Activated B cell treated with CpG ODN at 0.5 μM for 24 hours (primary cell): ENCODE measurements around the gene NAALADL2. TPM values are rescaled to one million over a fixed set of nuclear protein-coding genes. Genes with fewer than 3 reads are reported as not detected.

Source experiments
- ATAC-seq: fragments of 200-7000 bp; cut with Tn5 transposase; one replicate; pipeline ENCODE4 v1.10.0; 2021; ENCODE audit warnings: low read depth, mild to moderate bottlenecking, moderate library complexity
- CTCF ChIA-PET: fragments of 350-600 bp; sonication (Branson Sonifier 250); formaldehyde crosslinking; loops from one replicate; lab custom pipeline; 2021; ENCODE audit warnings: antibody characterized with exemption; lab: Charles Lee
- POLR2A ChIA-PET: fragments of 350-600 bp; sonication (Branson Sonifier 250); formaldehyde crosslinking; loops from one replicate; lab custom pipeline; 2021; ENCODE audit warnings: antibody characterized with exemption; lab: Charles Lee
- DNase-seq: peaks from one replicate; pipeline ENCODE4 v3.0.0; 2022
- H3K27ac Mint-ChIP-seq: one replicate; pipeline ENCODE4 v1.8.0; 2020; ENCODE audit warnings: mixed read lengths
- H3K27me3 Mint-ChIP-seq: one replicate; pipeline ENCODE4 v1.8.0; 2021; ENCODE audit warnings: mixed read lengths
- H3K36me3 Mint-ChIP-seq: one replicate; pipeline ENCODE4 v1.8.0; 2021; ENCODE audit warnings: low read depth, mixed read lengths
- H3K4me1 Mint-ChIP-seq: one replicate; pipeline ENCODE4 v1.8.0; 2021; ENCODE audit warnings: mixed read lengths
- H3K4me3 Mint-ChIP-seq: one replicate; pipeline ENCODE4 v1.8.0; 2020; ENCODE audit warnings: mild to moderate bottlenecking, mixed read lengths
- H3K9me3 Mint-ChIP-seq: one replicate; pipeline ENCODE4 v1.8.0; 2020; ENCODE audit warnings: mixed read lengths
- intact Hi-C: fragments of 100-400 bp; cut with micrococcal nuclease; formaldehyde crosslinking; loops from one replicate; pipeline ENCODE4 v1.15.1; 2024
- total RNA-seq: library from RNA; stranded (reverse); gene quantifications from 2 replicates; pipeline ENCODE4 v1.2.3, GENCODE V29; 2022
- TF ChIP-seq, protein P1 (sequence below): fragments of 200-600 bp; IDR thresholded peaks from one replicate; pipeline ENCODE4 v1.8.0; 2022; ENCODE audit warnings: antibody characterized with exemption, mild to moderate bottlenecking

The NAALADL2 gene
- total RNA-seq, 1 donor from 2014 or later: not detected

DNA sequence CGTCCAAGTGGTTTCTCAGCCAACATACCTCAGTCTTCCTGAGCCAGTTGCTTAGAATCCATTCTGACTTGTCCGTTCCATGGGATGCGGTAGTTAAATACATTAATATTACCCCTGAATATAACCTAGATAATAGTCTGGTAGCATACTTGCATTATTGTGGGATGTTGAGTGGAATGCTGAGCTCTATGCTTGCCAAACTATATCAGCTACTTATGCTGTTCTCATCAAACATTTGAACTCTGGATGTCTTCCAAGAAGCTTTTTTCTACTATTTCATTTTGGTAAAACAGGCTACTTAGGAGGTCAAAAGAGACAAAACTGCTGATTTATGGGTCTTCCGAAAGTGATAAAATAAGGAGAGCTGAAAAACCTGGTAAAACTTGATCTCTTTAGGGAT, 429.5 kb downstream of the NAALADL2 start:
- Mint-ChIP-seq H3K27ac (no peak overlapping the region), H3K27me3 (no peaks in the 10 kb centered on the region), H3K4me1 (no peaks in the 10 kb centered on the region), H3K4me3 (no peak overlapping the region), H3K36me3 (no peaks in the 10 kb centered on the region), H3K9me3 (no peaks in the 10 kb centered on the region)
- ChIA-PET POLR2A (no interaction called here), CTCF (no interaction called here)
- TF ChIP-seq, protein P1, sequence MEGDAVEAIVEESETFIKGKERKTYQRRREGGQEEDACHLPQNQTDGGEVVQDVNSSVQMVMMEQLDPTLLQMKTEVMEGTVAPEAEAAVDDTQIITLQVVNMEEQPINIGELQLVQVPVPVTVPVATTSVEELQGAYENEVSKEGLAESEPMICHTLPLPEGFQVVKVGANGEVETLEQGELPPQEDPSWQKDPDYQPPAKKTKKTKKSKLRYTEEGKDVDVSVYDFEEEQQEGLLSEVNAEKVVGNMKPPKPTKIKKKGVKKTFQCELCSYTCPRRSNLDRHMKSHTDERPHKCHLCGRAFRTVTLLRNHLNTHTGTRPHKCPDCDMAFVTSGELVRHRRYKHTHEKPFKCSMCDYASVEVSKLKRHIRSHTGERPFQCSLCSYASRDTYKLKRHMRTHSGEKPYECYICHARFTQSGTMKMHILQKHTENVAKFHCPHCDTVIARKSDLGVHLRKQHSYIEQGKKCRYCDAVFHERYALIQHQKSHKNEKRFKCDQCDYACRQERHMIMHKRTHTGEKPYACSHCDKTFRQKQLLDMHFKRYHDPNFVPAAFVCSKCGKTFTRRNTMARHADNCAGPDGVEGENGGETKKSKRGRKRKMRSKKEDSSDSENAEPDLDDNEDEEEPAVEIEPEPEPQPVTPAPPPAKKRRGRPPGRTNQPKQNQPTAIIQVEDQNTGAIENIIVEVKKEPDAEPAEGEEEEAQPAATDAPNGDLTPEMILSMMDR: no peak
- intact Hi-C loops: no loop called here
- DNase-seq (no peak), ATAC-seq (no peak)

DNA sequence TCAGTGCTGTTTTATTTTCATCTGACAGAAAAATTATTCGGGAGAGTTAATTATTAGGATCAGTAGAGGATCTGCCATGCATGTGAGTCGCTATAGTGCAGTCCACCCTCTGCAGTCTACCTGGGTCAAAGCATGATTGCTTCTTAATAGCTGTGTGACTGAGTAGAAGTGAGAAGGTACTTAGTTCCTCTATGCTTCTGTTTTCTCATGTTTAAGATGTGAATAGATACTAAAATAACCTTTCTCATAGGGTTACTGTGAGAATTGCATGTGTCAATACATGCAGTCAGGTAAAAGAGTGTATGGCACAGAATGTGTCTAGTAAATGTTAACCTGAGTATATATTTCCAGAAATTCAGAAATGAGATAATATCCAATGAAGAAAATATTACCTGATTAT, 435.7 kb downstream of the NAALADL2 start:
- DNase-seq (no peak), ATAC-seq (no peak)
- TF ChIP-seq, protein P1: no peak
- POLR2A ChIA-PET: no interaction called here
- Mint-ChIP-seq H3K27ac (no peak overlapping the region), H3K9me3 (no peaks in the 10 kb centered on the region), H3K27me3 (no peaks in the 10 kb centered on the region), H3K36me3 (no peaks in the 10 kb centered on the region), H3K4me3 (no peak overlapping the region), H3K4me1 (no peaks in the 10 kb centered on the region)
- intact Hi-C loops: no loop called here
- CTCF ChIA-PET: no interaction called here

DNA sequence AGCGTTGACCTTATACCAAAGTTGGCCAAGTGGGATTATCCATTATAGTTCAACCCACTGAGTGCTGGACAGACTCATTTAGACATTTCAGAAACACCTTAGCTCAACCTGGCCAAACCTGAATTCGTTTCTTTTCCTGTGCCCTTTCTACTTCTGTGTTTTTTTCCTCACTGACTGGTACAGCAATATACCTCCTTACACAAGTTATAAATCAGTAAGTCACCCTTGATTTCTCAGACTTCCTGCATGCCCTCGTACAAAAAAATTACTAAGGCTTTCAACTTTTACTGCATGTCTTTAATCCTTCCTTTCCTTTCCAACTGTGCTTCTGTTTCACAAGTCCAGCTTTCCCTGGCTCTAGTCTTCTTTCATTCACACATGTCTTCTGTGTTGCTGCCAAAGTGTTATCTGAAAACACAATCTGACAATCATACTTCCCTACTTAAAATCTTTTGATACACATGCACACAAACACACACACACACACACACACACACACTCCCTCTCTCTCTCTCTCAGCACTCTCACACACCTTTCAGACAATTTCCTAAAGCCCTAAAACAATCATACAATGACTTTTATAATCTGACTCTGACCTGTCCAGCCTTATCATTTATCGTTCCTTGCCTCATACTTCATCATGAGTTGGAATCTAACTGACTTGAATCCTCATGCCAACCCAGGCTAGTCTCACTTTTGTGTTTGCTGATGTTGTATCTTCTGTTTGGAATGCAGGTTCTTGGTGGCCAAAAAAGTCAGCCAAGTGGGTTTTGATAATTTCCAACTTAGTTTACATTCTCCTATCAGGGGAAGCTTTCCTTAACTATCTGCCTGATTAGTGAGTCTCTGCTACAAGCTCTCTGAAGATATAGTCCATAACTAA, 436.4 kb downstream of the NAALADL2 start:
- Mint-ChIP-seq H3K27ac (no peak overlapping the region), H3K9me3 (peaks cover 4% of the 10 kb centered on the region), H3K4me1 (no peaks in the 10 kb centered on the region), H3K27me3 (no peaks in the 10 kb centered on the region), H3K4me3 (no peak overlapping the region), H3K36me3 (no peaks in the 10 kb centered on the region)
- no peak for ATAC-seq
- ChIA-PET POLR2A (no interaction called here), CTCF (no interaction called here)
- DNase-seq: no peak
- TF ChIP-seq, protein P1: no peak
- intact Hi-C loops: no loop called here

DNA sequence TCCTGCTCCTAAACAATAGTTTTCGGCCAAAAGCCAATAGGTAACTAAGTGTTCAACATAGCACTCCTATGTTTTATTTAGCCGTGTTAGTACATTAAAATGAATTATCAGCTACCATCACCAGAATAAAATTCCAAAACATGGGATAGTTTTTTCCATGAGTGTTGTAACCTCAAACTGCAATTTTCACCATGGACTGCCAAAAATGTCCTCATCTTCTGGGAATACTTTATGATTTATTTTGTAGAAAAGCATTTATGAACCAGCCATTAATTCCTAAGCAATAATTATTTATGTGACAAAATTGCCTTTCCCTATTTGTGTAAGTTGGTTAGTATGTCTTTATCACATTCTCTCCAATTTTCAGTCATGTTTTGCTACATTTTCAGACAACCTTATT, 438.1 kb downstream of the NAALADL2 start:
- DNase-seq (no peak), ATAC-seq (no peak)
- ChIA-PET CTCF (no interaction called here), POLR2A (no interaction called here)
- intact Hi-C loops: no loop called here
- H3K4me3 Mint-ChIP-seq: no peak overlapping the region
- H3K4me1 Mint-ChIP-seq: no peaks in the 10 kb centered on the region
- no peak overlapping the region for H3K27ac Mint-ChIP-seq
- peaks cover 4% of the 10 kb centered on the region for H3K9me3 Mint-ChIP-seq
- H3K36me3 Mint-ChIP-seq: no peaks in the 10 kb centered on the region
- TF ChIP-seq, protein P1: no peak
- H3K27me3 Mint-ChIP-seq: no peaks in the 10 kb centered on the region

DNA sequence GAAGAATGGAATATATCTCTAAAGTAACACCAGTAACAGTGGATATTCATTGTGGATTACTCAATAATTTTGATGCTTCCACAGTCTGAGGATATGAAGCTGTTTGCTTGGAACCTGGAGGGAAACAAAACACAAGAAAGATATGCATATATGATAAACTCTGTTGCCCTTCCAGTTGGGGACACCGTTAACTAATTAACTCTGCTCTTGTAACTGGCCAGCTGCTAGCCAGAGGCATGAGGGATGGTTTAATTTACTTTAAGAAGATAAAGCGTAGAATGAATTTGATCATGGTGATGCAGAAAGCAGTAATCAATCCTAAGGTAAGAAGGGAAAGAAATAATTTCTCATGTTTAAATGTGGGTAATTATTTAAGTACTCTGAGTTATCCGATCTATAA, 442.6 kb downstream of the NAALADL2 start:
- intact Hi-C loops: no loop called here
- no peak for ATAC-seq
- peaks cover 4% of the 10 kb centered on the region for H3K9me3 Mint-ChIP-seq
- DNase-seq: no peak
- no peak overlapping the region for H3K4me3 Mint-ChIP-seq
- ChIA-PET POLR2A (no interaction called here), CTCF (no interaction called here)
- H3K4me1 Mint-ChIP-seq: no peaks in the 10 kb centered on the region
- H3K27me3 Mint-ChIP-seq: no peaks in the 10 kb centered on the region
- TF ChIP-seq, protein P1: no peak
- H3K36me3 Mint-ChIP-seq: no peaks in the 10 kb centered on the region
- no peak overlapping the region for H3K27ac Mint-ChIP-seq
